ENCODE results near the gene RTN4. TPM values are rescaled to one million over a fixed set of nuclear protein-coding genes. Genes with fewer than 3 reads are reported as not detected.
A peak's percentile ranks its signal among the peaks of the same experiment; 100 is the strongest.

Gene RTN4
- total and polyA plus RNA-seq, 2 experiments from 2014 or later = 218 to 221 TPM

DNA sequence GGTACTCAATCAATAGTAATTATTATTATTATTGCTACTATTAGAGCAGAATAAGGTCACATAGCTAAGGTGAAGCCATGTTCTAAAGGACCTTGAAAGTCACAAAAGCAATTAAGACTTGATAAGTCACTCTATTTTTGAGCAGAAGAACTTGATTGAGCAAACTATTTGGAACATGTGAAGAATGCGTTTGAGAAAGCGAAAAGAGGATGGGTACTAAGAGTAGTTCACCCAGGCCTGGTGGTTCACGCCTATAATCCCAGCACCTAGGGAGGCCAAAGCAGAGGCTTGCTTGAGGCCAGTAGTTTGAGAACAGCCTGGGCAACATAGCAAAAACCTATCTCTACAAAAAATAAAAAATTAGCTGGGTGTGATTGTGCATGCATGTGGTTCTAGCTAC lies 7.2 kb upstream of the RTN4 start:
- no peaks in the 10 kb centered on the region for H3K36me3 ChIP-seq (ENCODE audit: insufficient read depth)
- Mint-ChIP-seq H3K4me1 (peaks cover 5% of the 10 kb centered on the region), H3K27ac (no peak overlapping the region), H3K36me3 (ENCODE audit: low read depth) (no peaks in the 10 kb centered on the region), H3K27me3 (ENCODE audit: insufficient read depth, low read depth, poor library complexity) (peaks cover 8% of the 10 kb centered on the region), H3K4me3 (no peak overlapping the region), H3K9me3 (no peaks in the 10 kb centered on the region)
- H3K4me1 ChIP-seq (ENCODE audit: insufficient read depth) = 0 out of 2 replicates have a peak, but pooled peaks cover 8% of the 10 kb centered on the region
- no peak for ATAC-seq
- DNase-seq (ENCODE audit: low spot score) = peak; percentile 47
- H3K9me2 ChIP-seq (ENCODE audit: insufficient read depth) = no peaks in the 10 kb centered on the region
- TF ChIP-seq NANOG (IDR thresholded peaks at IDR 0.05; ENCODE audit: borderline replicate concordance) (no peak), ZNF114 (CRISPR knock-in tag; IDR thresholded peaks at IDR 0.05) (no peak), STAT1 (IDR thresholded peaks at IDR 0.05; ENCODE audit: unreplicated experiment) (no peak), EZH2 (IDR thresholded peaks at IDR 0.05; ENCODE audit: low read depth, unreplicated experiment) (no peak), ZNF331 (CRISPR knock-in tag; IDR thresholded peaks at IDR 0.05; ENCODE audit: low read depth) (no peak), EZH2phosphoT487 (IDR thresholded peaks at IDR 0.05; ENCODE audit: unreplicated experiment) (no peak)
- TF ChIP-seq, protein P1, sequence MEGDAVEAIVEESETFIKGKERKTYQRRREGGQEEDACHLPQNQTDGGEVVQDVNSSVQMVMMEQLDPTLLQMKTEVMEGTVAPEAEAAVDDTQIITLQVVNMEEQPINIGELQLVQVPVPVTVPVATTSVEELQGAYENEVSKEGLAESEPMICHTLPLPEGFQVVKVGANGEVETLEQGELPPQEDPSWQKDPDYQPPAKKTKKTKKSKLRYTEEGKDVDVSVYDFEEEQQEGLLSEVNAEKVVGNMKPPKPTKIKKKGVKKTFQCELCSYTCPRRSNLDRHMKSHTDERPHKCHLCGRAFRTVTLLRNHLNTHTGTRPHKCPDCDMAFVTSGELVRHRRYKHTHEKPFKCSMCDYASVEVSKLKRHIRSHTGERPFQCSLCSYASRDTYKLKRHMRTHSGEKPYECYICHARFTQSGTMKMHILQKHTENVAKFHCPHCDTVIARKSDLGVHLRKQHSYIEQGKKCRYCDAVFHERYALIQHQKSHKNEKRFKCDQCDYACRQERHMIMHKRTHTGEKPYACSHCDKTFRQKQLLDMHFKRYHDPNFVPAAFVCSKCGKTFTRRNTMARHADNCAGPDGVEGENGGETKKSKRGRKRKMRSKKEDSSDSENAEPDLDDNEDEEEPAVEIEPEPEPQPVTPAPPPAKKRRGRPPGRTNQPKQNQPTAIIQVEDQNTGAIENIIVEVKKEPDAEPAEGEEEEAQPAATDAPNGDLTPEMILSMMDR (conservative IDR thresholded peaks at IDR 0.05; ENCODE audit: low read depth in 2 of 2) = no peak
- TF ChIP-seq, protein P2, sequence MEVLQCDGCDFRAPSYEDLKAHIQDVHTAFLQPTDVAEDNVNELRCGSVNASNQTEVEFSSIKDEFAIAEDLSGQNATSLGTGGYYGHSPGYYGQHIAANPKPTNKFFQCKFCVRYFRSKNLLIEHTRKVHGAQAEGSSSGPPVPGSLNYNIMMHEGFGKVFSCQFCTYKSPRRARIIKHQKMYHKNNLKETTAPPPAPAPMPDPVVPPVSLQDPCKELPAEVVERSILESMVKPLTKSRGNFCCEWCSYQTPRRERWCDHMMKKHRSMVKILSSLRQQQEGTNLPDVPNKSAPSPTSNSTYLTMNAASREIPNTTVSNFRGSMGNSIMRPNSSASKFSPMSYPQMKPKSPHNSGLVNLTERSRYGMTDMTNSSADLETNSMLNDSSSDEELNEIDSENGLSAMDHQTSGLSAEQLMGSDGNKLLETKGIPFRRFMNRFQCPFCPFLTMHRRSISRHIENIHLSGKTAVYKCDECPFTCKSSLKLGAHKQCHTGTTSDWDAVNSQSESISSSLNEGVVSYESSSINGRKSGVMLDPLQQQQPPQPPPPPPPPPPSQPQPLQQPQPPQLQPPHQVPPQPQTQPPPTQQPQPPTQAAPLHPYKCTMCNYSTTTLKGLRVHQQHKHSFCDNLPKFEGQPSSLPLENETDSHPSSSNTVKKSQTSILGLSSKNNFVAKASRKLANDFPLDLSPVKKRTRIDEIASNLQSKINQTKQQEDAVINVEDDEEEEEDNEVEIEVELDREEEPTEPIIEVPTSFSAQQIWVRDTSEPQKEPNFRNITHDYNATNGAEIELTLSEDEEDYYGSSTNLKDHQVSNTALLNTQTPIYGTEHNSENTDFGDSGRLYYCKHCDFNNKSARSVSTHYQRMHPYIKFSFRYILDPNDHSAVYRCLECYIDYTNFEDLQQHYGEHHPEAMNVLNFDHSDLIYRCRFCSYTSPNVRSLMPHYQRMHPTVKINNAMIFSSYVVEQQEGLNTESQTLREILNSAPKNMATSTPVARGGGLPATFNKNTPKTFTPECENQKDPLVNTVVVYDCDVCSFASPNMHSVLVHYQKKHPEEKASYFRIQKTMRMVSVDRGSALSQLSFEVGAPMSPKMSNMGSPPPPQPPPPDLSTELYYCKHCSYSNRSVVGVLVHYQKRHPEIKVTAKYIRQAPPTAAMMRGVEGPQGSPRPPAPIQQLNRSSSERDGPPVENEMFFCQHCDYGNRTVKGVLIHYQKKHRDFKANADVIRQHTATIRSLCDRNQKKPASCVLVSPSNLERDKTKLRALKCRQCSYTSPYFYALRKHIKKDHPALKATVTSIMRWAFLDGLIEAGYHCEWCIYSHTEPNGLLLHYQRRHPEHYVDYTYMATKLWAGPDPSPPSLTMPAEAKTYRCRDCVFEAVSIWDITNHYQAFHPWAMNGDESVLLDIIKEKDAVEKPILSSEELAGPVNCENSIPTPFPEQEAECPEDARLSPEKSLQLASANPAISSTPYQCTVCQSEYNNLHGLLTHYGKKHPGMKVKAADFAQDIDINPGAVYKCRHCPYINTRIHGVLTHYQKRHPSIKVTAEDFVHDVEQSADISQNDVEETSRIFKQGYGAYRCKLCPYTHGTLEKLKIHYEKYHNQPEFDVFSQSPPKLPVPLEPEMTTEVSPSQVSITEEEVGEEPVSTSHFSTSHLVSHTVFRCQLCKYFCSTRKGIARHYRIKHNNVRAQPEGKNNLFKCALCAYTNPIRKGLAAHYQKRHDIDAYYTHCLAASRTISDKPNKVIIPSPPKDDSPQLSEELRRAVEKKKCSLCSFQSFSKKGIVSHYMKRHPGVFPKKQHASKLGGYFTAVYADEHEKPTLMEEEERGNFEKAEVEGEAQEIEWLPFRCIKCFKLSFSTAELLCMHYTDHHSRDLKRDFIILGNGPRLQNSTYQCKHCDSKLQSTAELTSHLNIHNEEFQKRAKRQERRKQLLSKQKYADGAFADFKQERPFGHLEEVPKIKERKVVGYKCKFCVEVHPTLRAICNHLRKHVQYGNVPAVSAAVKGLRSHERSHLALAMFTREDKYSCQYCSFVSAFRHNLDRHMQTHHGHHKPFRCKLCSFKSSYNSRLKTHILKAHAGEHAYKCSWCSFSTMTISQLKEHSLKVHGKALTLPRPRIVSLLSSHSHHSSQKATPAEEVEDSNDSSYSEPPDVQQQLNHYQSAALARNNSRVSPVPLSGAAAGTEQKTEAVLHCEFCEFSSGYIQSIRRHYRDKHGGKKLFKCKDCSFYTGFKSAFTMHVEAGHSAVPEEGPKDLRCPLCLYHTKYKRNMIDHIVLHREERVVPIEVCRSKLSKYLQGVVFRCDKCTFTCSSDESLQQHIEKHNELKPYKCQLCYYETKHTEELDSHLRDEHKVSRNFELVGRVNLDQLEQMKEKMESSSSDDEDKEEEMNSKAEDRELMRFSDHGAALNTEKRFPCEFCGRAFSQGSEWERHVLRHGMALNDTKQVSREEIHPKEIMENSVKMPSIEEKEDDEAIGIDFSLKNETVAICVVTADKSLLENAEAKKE (CRISPR knock-in tag; IDR thresholded peaks at IDR 0.05) = no peak
- TF ChIP-seq, protein P3, sequence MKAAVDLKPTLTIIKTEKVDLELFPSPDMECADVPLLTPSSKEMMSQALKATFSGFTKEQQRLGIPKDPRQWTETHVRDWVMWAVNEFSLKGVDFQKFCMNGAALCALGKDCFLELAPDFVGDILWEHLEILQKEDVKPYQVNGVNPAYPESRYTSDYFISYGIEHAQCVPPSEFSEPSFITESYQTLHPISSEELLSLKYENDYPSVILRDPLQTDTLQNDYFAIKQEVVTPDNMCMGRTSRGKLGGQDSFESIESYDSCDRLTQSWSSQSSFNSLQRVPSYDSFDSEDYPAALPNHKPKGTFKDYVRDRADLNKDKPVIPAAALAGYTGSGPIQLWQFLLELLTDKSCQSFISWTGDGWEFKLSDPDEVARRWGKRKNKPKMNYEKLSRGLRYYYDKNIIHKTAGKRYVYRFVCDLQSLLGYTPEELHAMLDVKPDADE (IDR thresholded peaks at IDR 0.05) = no peak
- H3K4me3 ChIP-seq = no peak overlapping the region
- H3F3A ChIP-seq (replicated peaks; ENCODE audit: low read depth) = no peaks in the 10 kb centered on the region
- no peaks in the 10 kb centered on the region; the same call in 1 of the 2 replicates for H3K79me2 ChIP-seq (replicated peaks; ENCODE audit: insufficient read depth)
- H2AFZ ChIP-seq = no peak overlapping the region
- no peak overlapping the region for H3K27ac ChIP-seq (ENCODE audit: low read depth)
- no peaks in the 10 kb centered on the region for H3K27me3 ChIP-seq (ENCODE audit: insufficient read depth)
- H4K20me1 ChIP-seq (replicated peaks; ENCODE audit: insufficient read depth) = no peaks in the 10 kb centered on the region
- H3K4me2 ChIP-seq = no peak overlapping the region

Data from GM23338 (cell line).